GM15510 (cell line): ENCODE data around the gene C2CD5.

Experiments used
- POLR2A ChIP-seq: IDR thresholded peaks from 3 replicates; pipeline ENCODE4 v1.6.1; 2011; ENCODE audit warnings: borderline replicate concordance; ENCODE audit not compliant: insufficient read length; ENCODE audit errors: extremely low read depth

C2CD5 gene

GRCh38 chr12:22543246-22544037, 900 bp downstream of the C2CD5 start:
- no peak for TF ChIP-seq POLR2A

GRCh38 chr12:22541496-22542155, 2.7 kb downstream of the C2CD5 start:
- no peak for TF ChIP-seq POLR2A

GRCh38 chr12:22539055-22539454, 5.3 kb downstream of the C2CD5 start:
- no peak for TF ChIP-seq POLR2A

- TF ChIP-seq POLR2A = no peak
These were observed 6.0 kb downstream of the C2CD5 start for GRCh38 chr12:22538311-22538710.

GRCh38 chr12:22536971-22537544, 7.3 kb downstream of the C2CD5 start:
- no peak for TF ChIP-seq POLR2A

GRCh38 chr12:22536346-22536945, 7.9 kb downstream of the C2CD5 start:
- TF ChIP-seq POLR2A = no peak

GRCh38 chr12:22535478-22535877, 8.9 kb downstream of the C2CD5 start:
- no peak for TF ChIP-seq POLR2A

- TF ChIP-seq POLR2A = no peak
These were observed 9.3 kb downstream of the C2CD5 start for GRCh38 chr12:22535038-22535437.

GRCh38 chr12:22533155-22533554, 11.2 kb downstream of the C2CD5 start:
- no peak for TF ChIP-seq POLR2A

GRCh38 chr12:22532317-22532716, 12.0 kb downstream of the C2CD5 start:
- no peak for TF ChIP-seq POLR2A

GRCh38 chr12:22531205-22531604, 13.1 kb downstream of the C2CD5 start:
- TF ChIP-seq POLR2A = no peak

GRCh38 chr12:22529281-22530060, 14.9 kb downstream of the C2CD5 start:
- TF ChIP-seq POLR2A = no peak

- TF ChIP-seq POLR2A = no peak
These were observed 16.3 kb downstream of the C2CD5 start for GRCh38 chr12:22527999-22528398.

- TF ChIP-seq POLR2A = no peak
These were observed 17.5 kb downstream of the C2CD5 start for GRCh38 chr12:22526836-22527235.

GRCh38 chr12:22525426-22525825, 18.9 kb downstream of the C2CD5 start:
- no peak for TF ChIP-seq POLR2A

- TF ChIP-seq POLR2A = no peak
These were observed 25.3 kb downstream of the C2CD5 start for GRCh38 chr12:22518998-22519397.
